Liver (tissue), 9 donors: ENCODE data around the gene CKMT1A. TPM values are rescaled to one million over a fixed set of nuclear protein-coding genes. Genes with fewer than 3 reads are reported as not detected.
A peak's percentile ranks its signal among the peaks of the same experiment; 100 is the strongest.
"Not testable (repeated sequence)": the region's sequence is repeated elsewhere in the genome, so short reads cannot be mapped to it uniquely, and the experiment has no call there.

ENCODE experiments used
- DNase-seq: peaks from one replicate; pipeline ENCODE4 v3.0.0-alpha.2; 2017; ENCODE audit warnings: low spot score
- H3K27ac ChIP-seq, 2 donors: one replicate each; pipeline ENCODE4 v1.7.0; 2013; ENCODE audit warnings: inconsistent platforms in 2 of 2, low read length in 2 of 2, control low read depth in 1 of 2, low read depth in 1 of 2, mild to moderate bottlenecking in 1 of 2
- H3K27me3 ChIP-seq, 4 donors: one replicate each; pipeline versions ENCODE4 v1.6.1 to v1.7.0; 2013; ENCODE audit warnings: low read length in 3 of 4, inconsistent platforms in 1 of 4, mild to moderate bottlenecking in 1 of 4, moderate library complexity in 1 of 4; ENCODE audit not compliant: control insufficient read depth in 4 of 4, insufficient read depth in 4 of 4
- H3K36me3 ChIP-seq, 4 donors: one replicate each; pipeline versions ENCODE4 v1.6.1 to v1.7.0; 2013; ENCODE audit warnings: low read length in 3 of 4, mild to moderate bottlenecking in 3 of 4, low read depth in 1 of 4, moderate library complexity in 1 of 4; ENCODE audit not compliant: control insufficient read depth in 4 of 4, insufficient read depth in 3 of 4
- H3K4me1 ChIP-seq, 4 donors: one replicate each; pipeline versions ENCODE4 v1.6.1 to v1.7.0; 2013; ENCODE audit warnings: low read length in 3 of 4, mild to moderate bottlenecking in 3 of 4, moderate library complexity in 1 of 4; ENCODE audit not compliant: control insufficient read depth in 4 of 4, insufficient read depth in 4 of 4
- H3K4me3 ChIP-seq, 3 donors: one replicate each; pipeline versions ENCODE4 v1.6.1 to v1.7.0; 2013; ENCODE audit warnings: low read length in 3 of 3, control low read depth in 1 of 3, low read depth in 1 of 3, mild to moderate bottlenecking in 1 of 3
- H3K9ac ChIP-seq, 2 donors: one replicate each; pipeline ENCODE4 v1.7.0; 2013; ENCODE audit warnings: low read length in 2 of 2, mild to moderate bottlenecking in 2 of 2, moderate library complexity in 2 of 2, control low read depth in 1 of 2, low read depth in 1 of 2
- H3K9me3 ChIP-seq, 4 donors: one replicate each; pipeline versions ENCODE4 v1.6.1 to v1.7.0; 2013; ENCODE audit warnings: low read length in 3 of 4; ENCODE audit not compliant: control insufficient read depth in 4 of 4
- NR2F2 ChIP-seq: IDR thresholded peaks from 2 replicates; pipeline ENCODE4 v1.6.1; 2016; ENCODE audit warnings: antibody characterized with exemption
- SP1 ChIP-seq: IDR thresholded peaks from 2 replicates; pipeline ENCODE4 v1.6.1; 2018; ENCODE audit warnings: antibody characterized with exemption, mild to moderate bottlenecking
- TAF1 ChIP-seq: conservative IDR thresholded peaks from 2 replicates; pipeline ENCODE4 v1.6.1; 2016; ENCODE audit warnings: antibody characterized with exemption, mild to moderate bottlenecking
- whole genome bisulfite sequencing: extraction: QIAGEN DNeasy Blood & Tissue Kit; methylation state at CpG from one replicate; pipeline ENCODE4 v1.1.7; 2013; 5-methylcytosine and 5-hydroxymethylcytosine counted together
- polyA plus RNA-seq, 2 donors: library from polyadenylated mRNA; stranded (reverse) in 1 of 2; unstranded in 1 of 2; fragments of 200-250 nt in 1 of 2; fragments of >200 nt in 1 of 2; fragmentation: Nextera tagmentation in 1 of 2; extraction: Ambion mirVana in 1 of 2; gene quantifications; one replicate each; pipeline versions ENCODE4 v1.2.1 to v1.2.3, GENCODE V29; 2013 to 2015
- total RNA-seq, 2 donors: library from RNA; depleted of rRNA; stranded (reverse); fragments of >200 nt; gene quantifications; one replicate each; pipeline ENCODE4 v1.2.3, GENCODE V29; 2014
- TF ChIP-seq, protein P1 (sequence below): IDR thresholded peaks from 2 replicates; pipeline ENCODE4 v1.6.1; 2016; ENCODE audit warnings: antibody characterized with exemption
- TF ChIP-seq, protein P2 (sequence below): IDR thresholded peaks from 2 replicates; pipeline ENCODE4 v1.6.1; 2016; ENCODE audit warnings: antibody characterized with exemption, mild to moderate bottlenecking
- donor health status: healthy.
- donor health status: healthy.
- donor health status: healthy.
- donor health status: healthy.
- donor health status: healthy.

Gene CKMT1A
- total and polyA plus RNA-seq, 4 donors: 0.65 TPM; not detected in 3

DNA sequence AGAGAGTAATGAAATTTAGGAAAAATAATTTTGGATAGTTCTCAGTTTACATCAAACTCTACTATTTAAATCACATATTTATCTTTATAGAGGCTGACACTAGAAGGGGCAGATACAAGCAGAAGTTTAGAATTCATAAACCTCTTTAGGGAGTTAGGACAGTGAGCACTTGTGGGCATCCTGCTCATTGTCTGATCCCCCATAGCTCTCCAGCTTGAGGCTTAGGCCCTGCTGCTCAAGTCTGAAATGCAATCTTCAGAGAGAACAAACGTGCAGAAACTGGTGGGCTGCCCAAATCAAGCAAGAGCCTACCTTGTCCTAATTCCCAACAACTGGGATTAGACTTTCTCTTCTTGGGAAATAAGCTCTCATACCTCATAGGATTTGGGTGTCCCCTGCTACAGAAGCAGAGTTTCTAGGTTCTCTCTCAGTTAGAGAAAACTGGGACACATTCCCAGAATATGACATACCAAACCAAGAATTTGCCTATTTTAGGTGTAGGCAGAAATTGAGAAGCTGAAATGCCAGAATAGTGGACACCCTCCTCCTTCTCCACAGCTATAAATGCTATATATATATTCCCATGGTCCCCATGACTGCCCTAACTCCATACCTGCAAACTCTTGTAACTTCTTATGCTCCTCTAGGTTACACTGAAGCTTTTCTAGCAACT, 34.5 kb downstream of the CKMT1A start:
- not testable (repeated sequence) for H3K9me3 ChIP-seq, H3K27ac ChIP-seq, H3K9ac ChIP-seq, H3K27me3 ChIP-seq, DNase-seq, H3K36me3 ChIP-seq, H3K4me3 ChIP-seq, H3K4me1 ChIP-seq
- WGBS: 76% methylated on average over 1 of the region's 1 CpG

DNA sequence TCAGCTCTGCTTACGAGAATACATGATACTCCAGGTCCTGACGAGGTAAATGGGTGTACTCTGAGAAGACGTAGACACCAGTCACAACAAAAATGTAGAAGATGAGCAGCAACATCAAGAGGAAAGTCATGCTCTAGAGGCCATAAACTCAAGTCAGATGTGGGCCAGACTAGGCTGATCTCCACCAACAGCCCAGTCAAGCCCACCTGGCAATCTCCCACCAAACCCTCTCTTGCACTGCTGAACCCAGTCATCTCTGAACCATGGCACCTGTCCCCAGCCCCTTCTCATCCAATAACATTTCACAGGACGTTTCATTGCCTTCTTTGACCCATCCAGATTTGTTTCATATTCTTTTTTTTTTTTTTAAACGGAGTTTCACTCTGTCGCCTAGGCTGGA, 41.8 kb downstream of the CKMT1A start:
- TF ChIP-seq NR2F2: no peak
- TF ChIP-seq, protein P1, sequence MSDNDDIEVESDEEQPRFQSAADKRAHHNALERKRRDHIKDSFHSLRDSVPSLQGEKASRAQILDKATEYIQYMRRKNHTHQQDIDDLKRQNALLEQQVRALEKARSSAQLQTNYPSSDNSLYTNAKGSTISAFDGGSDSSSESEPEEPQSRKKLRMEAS: no peak
- Histone ChIP-seq H3K9me3 (no peaks in the 10 kb centered on the region), H3K27ac (no peak overlapping the region), H3K9ac (no peak overlapping the region), H3K36me3 (no peaks in the 10 kb centered on the region), H3K4me3 (no peak overlapping the region), H3K4me1 (no peaks in the 10 kb centered on the region), H3K27me3 (no peaks in the 10 kb centered on the region)
- no peak for DNase-seq
- WGBS: 92% methylated on average over 6 of the region's 6 CpGs

DNA sequence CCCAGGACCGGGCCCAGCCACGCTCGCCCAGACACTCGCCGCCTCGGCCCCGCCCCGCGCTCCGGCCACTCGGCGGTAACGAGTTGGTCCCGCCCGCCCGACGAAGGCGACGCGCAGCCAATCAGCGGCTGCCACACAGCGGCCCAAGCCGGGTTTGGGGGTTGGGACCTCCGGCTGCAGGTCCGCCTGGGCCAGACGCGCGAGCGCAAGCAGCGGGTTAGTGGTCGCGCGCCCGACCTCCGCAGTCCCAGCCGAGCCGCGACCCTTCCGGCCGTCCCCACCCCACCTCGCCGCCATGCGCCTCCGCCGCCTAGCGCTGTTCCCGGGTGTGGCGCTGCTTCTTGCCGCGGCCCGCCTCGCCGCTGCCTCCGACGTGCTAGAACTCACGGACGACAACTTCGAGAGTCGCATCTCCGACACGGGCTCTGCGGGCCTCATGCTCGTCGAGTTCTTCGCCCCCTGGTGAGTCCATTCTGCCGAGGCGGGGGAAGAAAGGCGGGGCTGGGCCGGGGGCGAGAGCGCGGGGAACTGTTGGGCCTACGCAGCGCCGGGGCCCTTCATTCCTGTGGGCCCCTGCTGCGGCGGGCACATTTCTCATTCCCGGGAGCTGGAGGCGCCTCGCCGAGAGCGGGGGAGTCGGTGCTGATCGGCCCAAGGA, 52.7 kb downstream of the CKMT1A start, which contains the start of gene PDIA3:
PDIA3 (plus strand) TSS at position 194 of the 658 bp plus-strand sequence; CDS start at position 296, 102 bp downstream.
- peak; percentile 93 for DNase-seq
- H3K27me3 ChIP-seq, H3K36me3 ChIP-seq, H3K9me3 ChIP-seq: not testable (repeated sequence)
- WGBS: under 1% methylated on average over 84 of the region's 84 CpGs
- Histone ChIP-seq H3K4me3 (peak within 1 kb of the TSS; percentile 83 to 91 (median 90)), H3K9ac (peak within 1 kb of the TSS; percentile 78 to 89), H3K27ac (peak within 1 kb of the TSS; percentile 93 to 98), H3K4me1 (peaks cover 11 to 23% (median 19%) of the 10 kb centered on the region in 4 donors)
- TF ChIP-seq TAF1: peak; percentile 28
- TF ChIP-seq, protein P2, sequence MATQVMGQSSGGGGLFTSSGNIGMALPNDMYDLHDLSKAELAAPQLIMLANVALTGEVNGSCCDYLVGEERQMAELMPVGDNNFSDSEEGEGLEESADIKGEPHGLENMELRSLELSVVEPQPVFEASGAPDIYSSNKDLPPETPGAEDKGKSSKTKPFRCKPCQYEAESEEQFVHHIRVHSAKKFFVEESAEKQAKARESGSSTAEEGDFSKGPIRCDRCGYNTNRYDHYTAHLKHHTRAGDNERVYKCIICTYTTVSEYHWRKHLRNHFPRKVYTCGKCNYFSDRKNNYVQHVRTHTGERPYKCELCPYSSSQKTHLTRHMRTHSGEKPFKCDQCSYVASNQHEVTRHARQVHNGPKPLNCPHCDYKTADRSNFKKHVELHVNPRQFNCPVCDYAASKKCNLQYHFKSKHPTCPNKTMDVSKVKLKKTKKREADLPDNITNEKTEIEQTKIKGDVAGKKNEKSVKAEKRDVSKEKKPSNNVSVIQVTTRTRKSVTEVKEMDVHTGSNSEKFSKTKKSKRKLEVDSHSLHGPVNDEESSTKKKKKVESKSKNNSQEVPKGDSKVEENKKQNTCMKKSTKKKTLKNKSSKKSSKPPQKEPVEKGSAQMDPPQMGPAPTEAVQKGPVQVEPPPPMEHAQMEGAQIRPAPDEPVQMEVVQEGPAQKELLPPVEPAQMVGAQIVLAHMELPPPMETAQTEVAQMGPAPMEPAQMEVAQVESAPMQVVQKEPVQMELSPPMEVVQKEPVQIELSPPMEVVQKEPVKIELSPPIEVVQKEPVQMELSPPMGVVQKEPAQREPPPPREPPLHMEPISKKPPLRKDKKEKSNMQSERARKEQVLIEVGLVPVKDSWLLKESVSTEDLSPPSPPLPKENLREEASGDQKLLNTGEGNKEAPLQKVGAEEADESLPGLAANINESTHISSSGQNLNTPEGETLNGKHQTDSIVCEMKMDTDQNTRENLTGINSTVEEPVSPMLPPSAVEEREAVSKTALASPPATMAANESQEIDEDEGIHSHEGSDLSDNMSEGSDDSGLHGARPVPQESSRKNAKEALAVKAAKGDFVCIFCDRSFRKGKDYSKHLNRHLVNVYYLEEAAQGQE: peak; percentile 44
- peak; percentile 25 for TF ChIP-seq SP1

DNA sequence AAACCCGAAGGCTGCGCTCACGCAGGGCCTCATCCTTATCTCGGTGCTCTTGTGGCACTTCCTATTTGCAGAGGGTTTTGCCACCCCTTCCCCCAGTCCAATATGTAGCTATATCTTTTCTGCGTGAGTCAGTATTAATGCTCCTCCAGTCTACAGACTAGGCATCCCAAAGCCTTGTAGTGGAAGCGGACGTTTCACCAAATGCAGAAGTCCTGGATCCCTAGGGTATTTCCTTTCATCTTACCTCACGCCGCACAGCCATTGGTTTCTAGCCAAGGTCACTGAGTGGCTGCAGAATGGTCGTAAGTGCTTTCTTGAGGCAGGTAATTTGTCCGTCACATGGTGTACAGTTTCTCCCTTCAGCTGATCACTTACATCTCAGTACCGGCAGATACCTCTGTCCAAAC, 53.2 kb downstream of the CKMT1A start:
- H3K27me3 ChIP-seq, DNase-seq, H3K36me3 ChIP-seq, H3K9me3 ChIP-seq: not testable (repeated sequence)
- peak overlapping the region; percentile 78 to 89 for H3K9ac ChIP-seq
- H3K27ac ChIP-seq: peak overlapping the region; percentile 93 to 98
- peaks cover 13 to 28% (median 24%) of the 10 kb centered on the region in 4 donors for H3K4me1 ChIP-seq
- peak overlapping the region; percentile 83 to 91 (median 90) for H3K4me3 ChIP-seq
- under 1% methylated on average over 12 of the region's 12 CpGs for WGBS
